Measurements from ENCODE around the gene CCP110. TPM values are rescaled to one million over a fixed set of nuclear protein-coding genes. Genes with fewer than 3 reads are reported as not detected.

CCP110 gene
- total RNA-seq, 1 experiment from 2014 or later: 21.6 TPM

- Histone ChIP-seq H3K56ac (ENCODE audit: insufficient read length, low read depth, low read length) (no peak overlapping the region), H4K20me1 (ENCODE audit: control insufficient read depth, insufficient read depth, insufficient read length) (no peaks in the 10 kb centered on the region), H3K18ac (ENCODE audit: insufficient read length, low read depth, low read length) (no peak overlapping the region), H4K91ac (ENCODE audit: insufficient read length, low read depth, low read length) (no peak overlapping the region), H2BK5ac (ENCODE audit: insufficient read length, low read length) (no peak overlapping the region), H3K4ac (ENCODE audit: low read depth, low read length) (no peak overlapping the region), H3K23me2 (ENCODE audit: insufficient read length, low read depth, low read length, poor library complexity, severe bottlenecking) (peaks cover 18% of the 10 kb centered on the region), H2BK20ac (ENCODE audit: low read depth, low read length, poor library complexity, severe bottlenecking) (no peak overlapping the region), H2BK15ac (ENCODE audit: low read depth, low read length) (no peak overlapping the region), H3K79me1 (ENCODE audit: insufficient read depth, low read depth, low read length, poor library complexity, severe bottlenecking) (no peaks in the 10 kb centered on the region), H3K23ac (ENCODE audit: insufficient read length, low read depth, low read length) (no peak overlapping the region), H2BK120ac (ENCODE audit: low read depth, low read length, poor library complexity, severe bottlenecking) (no peak overlapping the region), H2AK5ac (ENCODE audit: insufficient read length, low read length) (no peak overlapping the region), H3K14ac (ENCODE audit: insufficient read depth, low read length) (no peak overlapping the region), H4K5ac (ENCODE audit: insufficient read length, low read depth, low read length) (no peak overlapping the region), H3T11ph (ENCODE audit: low read length) (no peak overlapping the region), H3K4me2 (ENCODE audit: insufficient read depth, insufficient read length, low read length) (peak overlapping the region; percentile 100), H3K27ac (ENCODE audit: insufficient read length, low read depth, low read length) (no peak overlapping the region), H2BK12ac (ENCODE audit: insufficient read length, low read depth, low read length) (no peak overlapping the region), H3K9me3 (ENCODE audit: control insufficient read depth, low read depth, low read length) (no peaks in the 10 kb centered on the region), H3K27me3 (ENCODE audit: insufficient read depth, low read length) (no peaks in the 10 kb centered on the region), H3K4me1 (ENCODE audit: insufficient read depth, low read length) (0 out of 2 replicates have a peak, but pooled peaks cover 3% of the 10 kb centered on the region), H2AFZ (ENCODE audit: low read length) (no peak overlapping the region), H4K8ac (replicated peaks; ENCODE audit: insufficient read length, low read depth, low read length) (no peak overlapping the region), H3K79me2 (ENCODE audit: insufficient read depth, low read length) (peaks cover 5% of the 10 kb centered on the region; the same call in 1 of the 2 replicates), H3K9ac (ENCODE audit: extremely low read depth, insufficient read length, low read length) (peak overlapping the region; percentile 71)
- no peak overlapping the region for H3K27ac Mint-ChIP-seq
- no peak for DNase-seq
- peak overlapping the region; percentile 91 to 96 for H3K4me3 Mint-ChIP-seq
- H3K27me3 Mint-ChIP-seq (ENCODE audit: low read depth): no peaks in the 10 kb centered on the region
- H3K9me3 Mint-ChIP-seq: no peaks in the 10 kb centered on the region
- H3K36me3 Mint-ChIP-seq (ENCODE audit: insufficient read depth in 1 of 3, low read depth in 3 of 3): peaks cover 1 to 16% (median 16%) of the 10 kb centered on the region in 3 experiments; a peak in 5 of 7 replicates
- no CpG with 5 or more reads among the region's 2 CpGs for WGBS (ENCODE audit: extremely low coverage, insufficient read length, low lambda C conversion rate)
- peaks cover 36 to 39% of the 10 kb centered on the region in 2 experiments for H3K4me1 Mint-ChIP-seq
- TF ChIP-seq, protein P1, sequence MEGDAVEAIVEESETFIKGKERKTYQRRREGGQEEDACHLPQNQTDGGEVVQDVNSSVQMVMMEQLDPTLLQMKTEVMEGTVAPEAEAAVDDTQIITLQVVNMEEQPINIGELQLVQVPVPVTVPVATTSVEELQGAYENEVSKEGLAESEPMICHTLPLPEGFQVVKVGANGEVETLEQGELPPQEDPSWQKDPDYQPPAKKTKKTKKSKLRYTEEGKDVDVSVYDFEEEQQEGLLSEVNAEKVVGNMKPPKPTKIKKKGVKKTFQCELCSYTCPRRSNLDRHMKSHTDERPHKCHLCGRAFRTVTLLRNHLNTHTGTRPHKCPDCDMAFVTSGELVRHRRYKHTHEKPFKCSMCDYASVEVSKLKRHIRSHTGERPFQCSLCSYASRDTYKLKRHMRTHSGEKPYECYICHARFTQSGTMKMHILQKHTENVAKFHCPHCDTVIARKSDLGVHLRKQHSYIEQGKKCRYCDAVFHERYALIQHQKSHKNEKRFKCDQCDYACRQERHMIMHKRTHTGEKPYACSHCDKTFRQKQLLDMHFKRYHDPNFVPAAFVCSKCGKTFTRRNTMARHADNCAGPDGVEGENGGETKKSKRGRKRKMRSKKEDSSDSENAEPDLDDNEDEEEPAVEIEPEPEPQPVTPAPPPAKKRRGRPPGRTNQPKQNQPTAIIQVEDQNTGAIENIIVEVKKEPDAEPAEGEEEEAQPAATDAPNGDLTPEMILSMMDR (conservative IDR thresholded peaks at IDR 0.05): no peak
These were observed 1.6 kb downstream of the CCP110 start for GRCh38 chr16:19525385-19525723.

Measured in H9 (cell line).